Progenitor cell of endocrine pancreas (in vitro differentiated cells): ENCODE measurements around the gene FAM83B. TPM values are rescaled to one million over a fixed set of nuclear protein-coding genes. Genes with fewer than 3 reads are reported as not detected.

ENCODE experiments used
- DNase-seq: peaks from one replicate; pipeline ENCODE4 v3.0.0; 2021; ENCODE audit warnings: low spot score; ENCODE audit not compliant: unreplicated experiment
- H3K27ac Mint-ChIP-seq: 2 replicates; pipeline ENCODE4 v1.8.0; 2021; ENCODE audit warnings: mild to moderate bottlenecking, moderate library complexity, mixed read lengths
- H3K27me3 Mint-ChIP-seq: 2 replicates; pipeline ENCODE4 v1.8.0; 2021; ENCODE audit warnings: mixed read lengths
- H3K36me3 Mint-ChIP-seq: 2 replicates; pipeline ENCODE4 v1.8.0; 2022; ENCODE audit warnings: mixed read lengths; ENCODE audit not compliant: insufficient read depth
- H3K4me1 Mint-ChIP-seq: 2 replicates; pipeline ENCODE4 v1.8.0; 2021; ENCODE audit warnings: low read depth, mixed read lengths
- H3K4me3 Mint-ChIP-seq: 2 replicates; pipeline ENCODE4 v1.8.0; 2021; ENCODE audit warnings: low read depth, mild to moderate bottlenecking, moderate library complexity, mixed read lengths
- H3K9me3 Mint-ChIP-seq: 2 replicates; pipeline ENCODE4 v1.8.0; 2021; ENCODE audit warnings: low read depth, mixed read lengths
- CTCF ChIP-seq: fragments of 200-600 bp; sonication (generic); IDR thresholded peaks from one replicate; pipeline ENCODE4 v1.5.0; 2021; ENCODE audit warnings: antibody characterized with exemption, mild to moderate bottlenecking; ENCODE audit not compliant: unreplicated experiment
- total RNA-seq: library from RNA; stranded (reverse); gene quantifications from 2 replicates; pipeline ENCODE4 v1.2.1, GENCODE V29; 2021

Gene FAM83B
- total RNA-seq, 1 donor from 2014 or later: 17.4 TPM

- H3K27ac Mint-ChIP-seq: no peak overlapping the region
- H3K9me3 Mint-ChIP-seq: no peaks in the 10 kb centered on the region
- DNase-seq: no peak
- H3K4me1 Mint-ChIP-seq: peaks cover 7% of the 10 kb centered on the region
- H3K36me3 Mint-ChIP-seq: no peaks in the 10 kb centered on the region
- H3K4me3 Mint-ChIP-seq: no peak overlapping the region
- no peak for TF ChIP-seq CTCF
- H3K27me3 Mint-ChIP-seq: no peaks in the 10 kb centered on the region
These were observed 43.6 kb upstream of the FAM83B start for GRCh38 chr6:54802775-54803634.

GRCh38 chr6:54805077-54805476 is 41.5 kb upstream of the FAM83B start:
- H3K4me1 Mint-ChIP-seq: peaks cover 7% of the 10 kb centered on the region
- no peaks in the 10 kb centered on the region for H3K36me3 Mint-ChIP-seq
- no peaks in the 10 kb centered on the region for H3K9me3 Mint-ChIP-seq
- no peak for DNase-seq
- no peaks in the 10 kb centered on the region for H3K27me3 Mint-ChIP-seq
- TF ChIP-seq CTCF: no peak
- peak overlapping the region; percentile 49 for H3K27ac Mint-ChIP-seq
- H3K4me3 Mint-ChIP-seq: no peak overlapping the region

- H3K4me1 Mint-ChIP-seq: peaks cover 4% of the 10 kb centered on the region
- no peak for TF ChIP-seq CTCF
- H3K4me3 Mint-ChIP-seq: no peak overlapping the region
- no peaks in the 10 kb centered on the region for H3K27me3 Mint-ChIP-seq
- H3K36me3 Mint-ChIP-seq: peaks cover 1% of the 10 kb centered on the region
- DNase-seq: no peak
- H3K9me3 Mint-ChIP-seq: peaks cover 9% of the 10 kb centered on the region
- H3K27ac Mint-ChIP-seq: no peak overlapping the region
These were observed 36.4 kb upstream of the FAM83B start for GRCh38 chr6:54810147-54810546.

GRCh38 chr6:54813892-54814291 is 32.7 kb upstream of the FAM83B start:
- H3K27ac Mint-ChIP-seq: no peak overlapping the region
- H3K36me3 Mint-ChIP-seq: peaks cover 1% of the 10 kb centered on the region
- no peaks in the 10 kb centered on the region for H3K4me1 Mint-ChIP-seq

GRCh38 chr6:54817236-54817635 is 29.3 kb upstream of the FAM83B start:
- TF ChIP-seq CTCF: no peak
- peaks cover 11% of the 10 kb centered on the region for H3K9me3 Mint-ChIP-seq
- H3K4me3 Mint-ChIP-seq: no peak overlapping the region
- peaks cover 1% of the 10 kb centered on the region for H3K36me3 Mint-ChIP-seq
- no peak overlapping the region for H3K27ac Mint-ChIP-seq
- DNase-seq: no peak
- no peaks in the 10 kb centered on the region for H3K4me1 Mint-ChIP-seq
- no peaks in the 10 kb centered on the region for H3K27me3 Mint-ChIP-seq

More at GRCh38 chr6:54813892-54814291, 32.7 kb upstream of the FAM83B start:
- Mint-ChIP-seq H3K4me3 (no peak overlapping the region), H3K9me3 (peaks cover 9% of the 10 kb centered on the region), H3K27me3 (no peaks in the 10 kb centered on the region)
- DNase-seq: no peak
- no peak for TF ChIP-seq CTCF
